ENCODE results near the gene MSI1.

The MSI1 gene

DNA sequence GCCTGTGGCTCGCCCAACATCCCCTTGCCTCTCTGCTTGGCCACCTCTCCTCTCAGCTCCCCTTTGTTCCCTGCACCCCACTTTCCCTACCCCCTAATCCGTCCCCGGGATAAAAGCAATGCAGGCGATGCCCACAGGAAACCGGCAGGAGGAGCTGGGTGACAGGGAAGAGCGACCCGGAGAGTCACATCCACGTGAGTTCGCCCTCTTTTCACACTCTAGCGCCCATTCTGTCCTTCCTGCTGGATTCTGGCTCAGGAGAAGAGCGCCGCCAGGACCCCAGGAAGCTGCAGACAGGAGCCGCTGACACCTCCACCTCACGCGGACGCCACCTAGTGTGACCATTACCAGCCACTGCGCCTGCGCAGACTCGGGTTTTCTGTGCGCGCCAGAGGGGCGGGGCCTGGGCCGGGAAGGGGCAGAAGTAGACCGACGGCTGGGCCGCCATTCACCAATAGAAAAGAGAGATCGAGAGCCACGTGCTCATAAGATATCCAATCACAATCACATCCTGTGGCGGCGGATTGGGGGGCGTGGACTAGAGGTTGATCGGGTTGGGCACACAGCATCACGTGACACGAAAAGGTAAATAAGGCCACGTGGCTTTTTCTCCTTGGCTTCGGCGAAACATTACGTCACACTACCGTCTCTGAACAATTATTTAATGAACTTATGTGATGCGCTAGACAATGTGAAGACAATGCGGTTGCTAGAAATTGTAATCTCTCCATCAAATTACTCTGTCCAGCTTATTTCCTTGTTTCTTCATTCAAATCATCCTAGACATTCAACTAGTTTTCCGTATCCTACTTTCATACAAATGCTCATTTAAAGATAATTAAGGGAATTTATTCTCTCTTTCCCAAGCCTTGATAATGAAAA is 51.5 kb downstream of the MSI1 start:
- peak; percentile 100 for DNase-seq

DNA sequence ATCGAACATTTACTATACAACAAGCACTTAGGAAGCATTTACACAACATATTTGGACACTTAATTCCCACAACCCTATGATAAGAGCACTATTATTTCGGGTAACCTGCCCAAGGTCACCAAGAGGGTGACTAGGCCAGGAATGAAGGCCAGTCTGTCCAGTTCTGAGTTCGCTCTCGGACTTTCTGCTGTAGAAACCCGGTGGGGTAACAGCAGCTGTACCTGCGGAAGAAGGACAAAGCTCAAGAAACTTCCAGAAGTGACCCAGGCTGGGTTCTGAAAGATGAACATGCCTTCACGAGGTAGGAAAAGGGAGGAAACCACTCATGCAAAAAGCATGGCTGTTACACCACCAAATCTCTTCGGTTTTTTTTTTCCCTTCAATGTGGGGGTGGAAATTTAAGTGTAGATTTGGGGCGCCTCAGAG is 52.2 kb downstream of the MSI1 start:
- no peak for DNase-seq

DNA sequence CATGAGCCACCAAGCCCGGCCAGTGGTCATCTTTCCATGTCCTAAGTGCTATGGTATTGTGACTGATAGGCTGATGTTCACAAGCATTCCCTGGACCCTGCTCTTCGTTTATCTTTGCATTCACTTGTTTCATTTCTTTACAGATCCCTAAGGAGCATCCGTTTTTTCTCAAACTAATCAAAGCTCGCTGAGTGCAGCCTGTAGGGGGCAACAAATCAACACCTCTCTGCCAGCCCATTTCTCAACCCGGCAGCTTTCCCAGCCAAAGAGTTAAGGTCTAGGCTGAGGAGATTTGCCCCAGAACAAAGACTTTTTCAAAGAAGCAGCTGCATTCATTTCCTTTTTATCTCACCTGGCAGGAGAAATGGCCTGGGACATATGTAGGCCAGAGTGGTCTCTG is 54.7 kb downstream of the MSI1 start:
- no peak for DNase-seq

DNA sequence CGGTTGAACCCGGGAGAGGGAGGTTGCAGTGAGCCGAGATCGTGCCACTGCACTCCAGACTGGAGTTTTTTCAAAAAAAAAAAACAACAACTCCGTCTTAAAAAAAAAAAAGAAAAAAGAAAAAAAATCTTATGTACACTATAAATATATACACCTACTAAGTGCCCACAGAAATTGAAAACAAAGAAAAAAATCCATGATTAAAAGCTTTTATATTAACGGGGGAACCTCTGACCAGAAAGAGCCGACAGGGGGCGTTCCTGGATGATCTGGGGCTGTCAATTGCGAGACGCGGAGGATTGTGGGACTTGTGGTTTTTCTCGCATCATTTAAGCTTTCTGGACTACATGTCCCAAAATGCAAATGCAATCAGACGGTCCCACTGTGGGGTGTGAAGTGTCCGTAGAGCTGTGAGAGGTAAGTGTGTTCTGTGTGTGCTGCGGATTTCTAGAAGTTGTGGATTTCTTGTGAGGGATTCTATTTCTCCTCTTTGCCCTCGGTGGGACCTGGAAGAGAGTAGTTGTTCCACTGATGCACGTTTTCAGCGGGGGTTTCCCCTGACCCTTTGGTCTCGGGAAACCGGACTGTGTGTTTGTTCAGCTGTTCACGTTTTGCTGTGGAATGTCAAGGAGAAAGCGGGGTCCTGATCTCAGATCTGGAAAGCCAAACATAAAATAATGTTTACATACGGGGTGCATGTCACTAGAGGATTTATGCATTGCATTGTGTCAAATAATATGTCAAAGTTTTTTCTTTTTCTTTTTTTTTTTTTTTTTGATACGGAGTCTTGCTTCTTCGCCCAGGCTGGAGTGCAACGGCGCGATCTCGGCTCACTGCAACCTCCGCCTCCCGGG is 66.8 kb downstream of the MSI1 start, which contains the start of gene SIRT4:
Gene SIRT4, plus strand, starts transcription at position 360 of the 854 bp plus-strand sequence. CDS start 1,241 bp downstream, outside the sequence.
- peak; percentile 93 for DNase-seq

DNA sequence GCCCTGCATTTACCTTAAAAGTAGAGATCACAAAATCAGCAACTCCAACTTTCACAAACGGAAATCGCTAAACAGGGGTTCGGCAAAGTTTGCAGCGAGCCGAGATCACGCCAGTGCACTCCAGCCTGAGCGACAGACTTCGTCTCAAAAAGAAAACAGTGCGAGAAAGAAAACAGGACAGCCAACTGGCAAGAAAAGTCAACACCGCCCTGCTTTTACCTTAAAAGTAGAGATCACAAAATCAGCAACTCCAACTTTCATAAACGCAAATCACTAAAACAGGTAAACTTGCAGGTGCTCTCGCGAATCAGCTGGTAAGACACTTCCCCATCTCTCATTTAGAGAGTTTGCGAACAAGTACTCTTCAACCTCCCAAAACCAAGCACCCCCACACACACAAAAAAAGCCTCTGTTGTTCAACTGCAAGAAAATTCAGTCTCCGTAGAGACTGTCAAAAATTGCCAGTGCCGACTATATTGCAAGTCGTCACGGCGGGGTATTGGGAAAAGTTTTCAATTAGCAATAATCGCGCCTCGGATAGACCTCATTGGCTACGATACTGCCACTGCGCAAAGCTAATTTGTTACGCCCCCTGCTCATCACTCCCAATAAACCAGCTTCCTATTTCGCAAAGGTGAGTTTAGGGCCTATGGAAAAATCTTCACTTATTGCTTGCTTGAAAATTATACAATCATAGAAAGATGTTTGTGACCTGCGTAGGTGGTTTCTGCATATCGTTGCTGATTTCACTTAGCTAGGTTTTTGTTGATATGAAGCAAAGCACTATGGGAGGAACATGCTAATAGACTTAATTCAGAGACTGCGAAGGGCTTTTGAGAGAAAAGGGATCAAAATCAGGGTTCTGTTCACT is 76.1 kb downstream of the MSI1 start, which contains the start of gene RNU4-1:
Gene RNU4-1, minus strand, starts transcription at position 577 of the 871 bp plus-strand sequence.
- peak; percentile 72 for DNase-seq

DNA sequence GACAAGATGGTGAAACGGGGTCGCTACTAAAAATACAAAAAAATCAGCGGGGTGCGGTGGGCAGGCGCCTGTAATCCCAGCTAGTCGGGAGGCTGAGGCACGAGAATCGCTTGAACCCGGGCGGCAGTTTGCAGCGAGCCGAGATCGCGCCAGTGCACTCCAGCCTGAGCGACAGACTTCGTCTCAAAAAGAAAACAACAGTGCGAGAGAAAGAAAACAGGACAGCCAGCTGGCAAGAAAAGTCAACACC is 76.6 kb downstream of the MSI1 start:
- no peak for DNase-seq

Data from CD4-positive, alpha-beta T cell treated with Interleukin-17A for 4 hours (primary cell).